Activated T-cell treated with anti-CD3 and anti-CD28 coated beads, Interleukin-2, amount 50 U/mL, for 24 hours (primary cell): ENCODE results near the gene TCEA2.

Experiments
- DNase-seq: peaks from one replicate; pipeline ENCODE4 v3.0.0-alpha.2; 2020
- H3K27ac Mint-ChIP-seq: 2 replicates; pipeline ENCODE4 v1.8.0; 2020; ENCODE audit warnings: mild to moderate bottlenecking, mixed read lengths
- H3K27me3 Mint-ChIP-seq: 2 replicates; pipeline ENCODE4 v1.8.0; 2020; ENCODE audit warnings: mixed read lengths
- H3K36me3 Mint-ChIP-seq: 2 replicates; pipeline ENCODE4 v1.8.0; 2020; ENCODE audit warnings: low read depth, mixed read lengths
- H3K4me1 Mint-ChIP-seq: 2 replicates; pipeline ENCODE4 v1.8.0; 2020; ENCODE audit warnings: low read depth, mixed read lengths
- H3K4me3 Mint-ChIP-seq: 2 replicates; pipeline ENCODE4 v1.8.0; 2020; ENCODE audit warnings: mild to moderate bottlenecking, moderate library complexity, mixed read lengths
- H3K9me3 Mint-ChIP-seq: 2 replicates; pipeline ENCODE4 v1.8.0; 2020; ENCODE audit warnings: mixed read lengths

Gene TCEA2

DNA sequence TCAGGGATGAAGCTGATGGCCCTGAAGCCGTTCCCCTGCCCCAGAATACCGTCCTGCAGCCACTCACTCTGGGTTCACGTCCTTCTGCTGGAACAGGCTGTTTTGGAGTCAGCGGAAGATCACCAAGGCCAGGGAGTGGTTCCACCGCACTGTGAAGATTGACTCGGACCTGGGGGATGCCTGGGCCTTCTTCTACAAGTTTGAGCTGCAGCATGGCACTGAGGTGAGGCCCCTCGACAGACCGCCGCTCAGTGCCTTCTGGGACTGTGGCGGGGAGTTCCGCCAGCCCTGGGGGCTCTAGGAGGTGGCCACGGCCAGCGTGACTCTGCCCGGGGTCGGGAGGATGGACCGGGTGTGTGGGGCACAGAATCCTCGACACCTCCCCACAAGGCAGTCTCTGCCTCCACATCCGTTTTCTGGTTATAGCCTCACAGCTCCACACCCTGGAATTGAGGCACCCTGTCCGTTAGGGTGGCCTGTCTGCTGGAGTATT lies 31.1 kb upstream of the TCEA2 start:
- Mint-ChIP-seq H3K9me3 (no peaks in the 10 kb centered on the region), H3K36me3 (peaks cover 82% of the 10 kb centered on the region), H3K27ac (no peak overlapping the region), H3K4me3 (no peak overlapping the region), H3K4me1 (peaks cover 35% of the 10 kb centered on the region), H3K27me3 (no peaks in the 10 kb centered on the region)
- DNase-seq, result no peak

DNA sequence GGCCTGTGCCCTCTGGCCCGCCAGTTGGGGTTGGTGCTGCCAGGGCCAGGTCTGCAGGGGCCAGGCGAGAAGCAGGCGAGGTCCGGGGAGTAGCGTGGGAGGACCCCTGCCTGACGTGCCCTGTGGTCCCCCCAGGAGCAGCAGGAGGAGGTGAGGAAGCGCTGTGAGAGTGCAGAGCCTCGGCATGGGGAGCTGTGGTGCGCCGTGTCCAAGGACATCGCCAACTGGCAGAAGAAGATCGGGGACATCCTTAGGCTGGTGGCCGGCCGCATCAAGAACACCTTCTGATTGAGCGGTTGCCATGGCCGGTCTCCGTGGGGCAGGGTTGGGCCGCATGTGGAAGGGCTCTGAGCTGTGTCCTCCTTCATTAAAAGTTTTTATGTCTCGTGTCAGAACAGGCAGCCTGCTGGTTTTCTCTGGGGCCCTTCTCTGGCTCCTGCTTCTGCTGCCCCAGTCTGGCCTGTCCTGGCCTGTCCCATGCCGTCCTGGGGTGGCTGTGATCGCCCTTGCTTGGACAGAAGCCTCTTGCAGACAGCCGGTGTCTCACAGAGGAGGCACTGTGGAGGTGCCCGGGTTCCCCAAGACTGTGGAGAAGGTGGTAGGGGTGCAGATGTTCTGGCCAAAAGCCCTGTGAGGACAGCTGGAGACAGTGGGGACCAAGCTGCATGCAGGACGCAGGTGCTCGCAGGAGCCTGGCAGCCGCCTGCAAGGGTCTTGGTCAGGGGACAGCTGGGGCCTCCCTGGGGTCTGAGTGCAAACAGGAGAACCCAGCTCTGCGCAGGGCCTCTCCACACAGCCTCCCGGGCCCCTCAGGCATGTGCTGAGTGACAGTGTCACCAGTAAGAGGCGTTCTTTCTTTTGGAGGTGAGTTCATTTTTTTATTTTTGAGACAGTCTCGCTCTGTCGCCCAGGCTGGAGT lies 30.0 kb upstream of the TCEA2 start:
- no peak for DNase-seq
- Mint-ChIP-seq H3K4me1 (peaks cover 44% of the 10 kb centered on the region), H3K9me3 (no peaks in the 10 kb centered on the region), H3K4me3 (no peak overlapping the region), H3K27me3 (peaks cover 3% of the 10 kb centered on the region), H3K27ac (peak overlapping the region; percentile 95), H3K36me3 (peaks cover 71% of the 10 kb centered on the region)

DNA sequence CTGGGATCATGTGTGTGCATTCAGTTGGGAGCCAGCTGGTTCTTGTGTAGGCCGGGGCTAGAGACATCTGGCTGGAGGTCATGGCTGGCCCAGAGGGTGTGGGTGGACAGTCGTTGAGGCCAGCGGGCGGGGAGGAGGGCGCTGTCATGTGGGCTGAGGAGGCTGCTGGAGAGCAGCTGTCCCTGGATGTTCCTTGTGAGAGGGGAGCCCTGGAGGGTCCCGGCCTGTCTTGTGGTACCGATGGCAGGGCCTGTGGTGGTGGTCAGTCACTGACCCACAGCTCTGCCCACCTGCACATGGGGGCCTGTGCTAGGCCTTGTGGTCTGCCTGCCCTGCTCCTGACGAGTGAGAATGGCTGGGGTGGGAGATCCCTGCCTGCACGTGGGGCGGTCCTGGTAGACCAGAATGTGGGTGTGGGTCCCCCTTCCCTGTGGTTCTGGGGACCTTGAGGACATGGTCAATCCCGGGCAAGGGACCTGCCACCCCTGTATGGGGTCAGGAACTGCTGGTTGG lies 29.0 kb upstream of the TCEA2 start:
- Mint-ChIP-seq H3K4me1 (peaks cover 45% of the 10 kb centered on the region), H3K4me3 (no peak overlapping the region), H3K27ac (peak overlapping the region; percentile 95), H3K27me3 (peaks cover 3% of the 10 kb centered on the region), H3K36me3 (peaks cover 61% of the 10 kb centered on the region), H3K9me3 (no peaks in the 10 kb centered on the region)
- no peak for DNase-seq

DNA sequence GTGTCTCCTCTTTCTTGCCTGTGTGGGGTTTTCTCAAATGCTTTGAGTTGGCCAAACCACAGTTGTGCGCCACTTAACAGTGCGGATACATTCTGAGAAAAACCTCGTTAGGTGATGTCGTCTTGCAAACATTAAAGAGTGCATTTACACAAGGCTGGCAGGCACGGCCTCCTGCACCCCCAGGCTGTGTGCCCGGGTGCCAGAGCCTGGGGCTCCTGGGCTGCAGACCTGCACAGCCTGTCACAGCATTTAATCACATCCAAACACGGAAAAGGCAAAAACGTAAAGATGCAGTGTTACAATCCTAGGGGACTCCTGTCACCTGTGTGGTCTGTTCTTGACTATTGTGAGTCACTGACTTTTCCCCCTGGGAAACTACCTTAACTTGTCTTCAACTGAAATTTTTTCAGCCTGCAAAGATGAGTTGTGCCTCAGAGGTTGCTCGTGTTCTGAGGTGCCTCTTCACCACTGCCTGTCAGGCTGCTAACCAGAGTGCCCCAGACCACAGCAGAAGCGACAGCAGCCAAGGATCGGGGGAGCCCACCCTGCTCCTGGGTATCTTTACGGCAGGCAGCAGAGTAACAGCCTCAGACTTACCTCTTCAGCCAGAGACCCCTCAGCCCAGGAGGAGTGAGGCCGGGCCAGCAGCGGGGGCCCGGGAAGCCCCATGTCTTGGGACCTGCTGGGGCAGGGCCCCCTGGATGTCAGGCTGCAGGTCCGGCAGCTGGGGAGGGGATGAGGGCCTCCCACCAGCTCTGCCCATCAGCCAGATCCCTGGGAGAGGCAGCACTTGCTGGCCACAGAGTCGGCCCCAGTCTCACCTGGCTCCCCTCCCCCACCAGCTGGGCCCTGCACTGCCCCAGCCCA lies 27.7 kb upstream of the TCEA2 start:
- peaks cover 3% of the 10 kb centered on the region for H3K27me3 Mint-ChIP-seq
- H3K4me3 Mint-ChIP-seq, result peak overlapping the region; percentile 60
- peaks cover 57% of the 10 kb centered on the region for H3K4me1 Mint-ChIP-seq
- peak; percentile 66 for DNase-seq
- H3K9me3 Mint-ChIP-seq, result no peaks in the 10 kb centered on the region
- peaks cover 49% of the 10 kb centered on the region for H3K36me3 Mint-ChIP-seq
- peak overlapping the region; percentile 95 for H3K27ac Mint-ChIP-seq

DNA sequence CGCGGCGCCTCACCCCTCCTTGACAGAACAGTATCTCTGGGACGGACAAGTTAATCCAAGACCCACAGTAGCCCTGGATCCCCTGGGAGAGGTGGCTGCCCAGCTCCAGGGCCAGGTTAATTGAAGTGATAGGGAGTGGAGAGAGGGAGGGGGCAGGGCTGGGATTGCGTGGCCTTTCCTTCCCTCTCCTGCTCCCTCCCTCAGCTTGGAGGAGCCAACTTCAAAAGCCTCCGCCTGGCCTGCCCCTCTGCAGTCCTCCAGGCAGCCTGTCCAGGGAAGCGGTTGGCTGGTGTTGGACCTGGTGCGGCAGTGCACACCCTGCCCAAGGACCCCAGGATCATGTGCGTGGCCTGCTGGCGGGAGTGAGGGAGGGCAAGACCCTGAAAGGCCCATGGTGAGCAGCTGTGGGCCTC lies 27.1 kb upstream of the TCEA2 start, which contains the start of gene C20orf204:
TSS of gene C20orf204 (plus strand) at position 250 of the 413 bp plus-strand sequence. CDS start at position 392, 142 bp downstream.
- DNase-seq, result no peak
- peaks cover 60% of the 10 kb centered on the region for H3K4me1 Mint-ChIP-seq
- peak within 1 kb of the TSS; percentile 95 for H3K27ac Mint-ChIP-seq
- peaks cover 42% of the 10 kb centered on the region for H3K36me3 Mint-ChIP-seq
- peaks cover 3% of the 10 kb centered on the region for H3K27me3 Mint-ChIP-seq
- no peaks in the 10 kb centered on the region for H3K9me3 Mint-ChIP-seq
- peak within 1 kb of the TSS; percentile 60 for H3K4me3 Mint-ChIP-seq

DNA sequence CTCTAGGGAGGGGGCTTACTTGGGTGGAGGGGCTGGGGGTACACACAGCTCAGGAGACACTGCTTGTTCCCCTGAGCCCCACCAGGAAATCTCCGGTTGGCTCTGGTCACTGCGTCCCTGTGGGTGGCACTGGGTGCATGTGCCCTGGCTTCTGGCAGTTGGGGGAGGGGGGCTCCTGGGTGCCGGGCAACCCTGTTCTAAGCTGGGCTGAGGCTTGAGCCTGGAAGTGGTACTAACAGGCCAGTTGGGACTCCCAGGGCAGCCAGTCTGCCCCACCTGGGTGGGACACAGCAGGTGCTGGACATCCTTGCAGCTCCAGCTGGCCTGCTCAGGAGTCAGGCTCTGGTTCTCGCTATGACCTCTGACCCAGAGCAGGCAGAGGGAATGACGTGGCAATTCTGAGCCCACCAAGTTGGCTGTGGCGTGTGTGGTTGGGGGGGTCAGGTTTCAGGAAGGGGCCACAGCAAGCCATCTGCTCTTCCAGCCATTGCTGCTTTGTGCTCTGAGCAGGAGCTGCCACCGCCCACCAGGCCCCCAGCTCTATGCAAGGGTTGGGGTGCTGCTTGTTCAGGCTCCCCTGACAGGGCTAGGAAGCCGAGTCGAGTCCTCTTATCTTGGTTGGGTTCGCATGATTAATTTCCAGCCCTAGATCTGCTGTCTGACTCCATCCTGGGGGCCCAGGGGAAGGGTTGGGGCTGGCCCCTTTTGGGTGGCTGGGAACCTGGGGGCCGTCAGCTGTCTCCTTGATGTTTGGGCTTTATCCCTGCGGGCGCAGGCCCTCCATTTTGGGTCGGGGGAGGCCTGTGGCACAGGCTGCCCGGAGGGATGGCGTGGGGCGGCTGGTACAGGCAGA lies 26.4 kb upstream of the TCEA2 start:
- H3K27ac Mint-ChIP-seq, result peak overlapping the region; percentile 95
- peaks cover 3% of the 10 kb centered on the region for H3K27me3 Mint-ChIP-seq
- H3K4me3 Mint-ChIP-seq, result peak overlapping the region; percentile 12
- peaks cover 63% of the 10 kb centered on the region for H3K4me1 Mint-ChIP-seq
- H3K9me3 Mint-ChIP-seq, result no peaks in the 10 kb centered on the region
- peaks cover 36% of the 10 kb centered on the region for H3K36me3 Mint-ChIP-seq
- DNase-seq, result peak; percentile 39

DNA sequence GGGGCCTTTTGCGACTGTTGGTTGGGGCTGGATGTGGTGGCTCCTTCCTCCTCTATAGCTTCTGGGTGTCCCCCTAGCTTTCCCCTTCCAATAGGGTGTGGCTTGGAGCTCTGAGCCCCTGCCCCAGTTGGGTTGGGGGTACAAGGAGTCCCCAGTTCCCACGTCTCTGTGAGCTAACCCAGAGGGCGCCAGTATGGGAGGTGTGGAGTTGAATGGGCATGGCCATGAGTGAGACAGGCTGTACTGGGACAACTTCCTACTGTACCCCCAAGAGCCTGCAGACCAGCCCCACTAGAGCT lies 25.9 kb upstream of the TCEA2 start:
- H3K27ac Mint-ChIP-seq, result peak overlapping the region; percentile 95
- H3K36me3 Mint-ChIP-seq, result peaks cover 30% of the 10 kb centered on the region
- peaks cover 3% of the 10 kb centered on the region for H3K27me3 Mint-ChIP-seq
- no peaks in the 10 kb centered on the region for H3K9me3 Mint-ChIP-seq
- peaks cover 65% of the 10 kb centered on the region for H3K4me1 Mint-ChIP-seq
- peak overlapping the region; percentile 24 for H3K4me3 Mint-ChIP-seq
- DNase-seq, result peak; percentile 42

DNA sequence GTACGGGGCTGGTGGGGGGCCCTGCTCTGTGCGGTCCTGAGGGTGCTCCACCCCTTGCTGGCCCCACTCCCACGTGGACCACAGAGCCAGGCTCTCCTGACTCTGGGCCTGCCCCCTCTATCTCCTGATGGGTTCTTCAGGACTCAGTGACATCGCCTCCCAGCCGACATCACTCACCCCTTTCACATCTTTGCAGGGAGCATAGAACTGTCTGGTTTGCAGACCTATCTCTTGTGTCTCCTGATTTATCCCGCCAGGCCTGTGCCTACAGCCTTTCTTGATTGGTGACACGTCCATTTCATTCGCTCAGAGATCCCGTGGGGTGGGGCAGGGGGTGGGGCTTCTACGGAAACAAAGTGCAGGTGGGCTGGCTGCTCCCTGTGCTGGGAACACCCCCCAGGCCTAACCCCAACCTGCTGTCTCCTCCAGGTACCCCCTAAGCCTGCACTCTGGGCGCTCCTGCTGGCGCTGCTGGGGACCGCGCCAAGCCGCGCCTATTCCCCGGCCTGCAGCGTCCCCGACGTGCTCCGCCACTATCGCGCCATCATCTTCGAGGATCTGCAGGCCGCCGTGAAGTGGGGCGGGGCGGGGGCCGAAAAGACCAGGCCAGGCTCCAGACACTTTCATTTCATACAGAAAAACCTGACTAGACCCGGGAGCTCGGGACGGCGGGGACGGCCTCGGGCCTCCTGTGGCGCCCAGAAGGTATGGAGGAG lies 25.3 kb upstream of the TCEA2 start:
- Mint-ChIP-seq H3K4me1 (peaks cover 65% of the 10 kb centered on the region), H3K36me3 (peaks cover 25% of the 10 kb centered on the region), H3K9me3 (no peaks in the 10 kb centered on the region), H3K27ac (peak overlapping the region; percentile 31), H3K4me3 (peak overlapping the region; percentile 33), H3K27me3 (peaks cover 3% of the 10 kb centered on the region)
- DNase-seq, result peak; percentile 48

DNA sequence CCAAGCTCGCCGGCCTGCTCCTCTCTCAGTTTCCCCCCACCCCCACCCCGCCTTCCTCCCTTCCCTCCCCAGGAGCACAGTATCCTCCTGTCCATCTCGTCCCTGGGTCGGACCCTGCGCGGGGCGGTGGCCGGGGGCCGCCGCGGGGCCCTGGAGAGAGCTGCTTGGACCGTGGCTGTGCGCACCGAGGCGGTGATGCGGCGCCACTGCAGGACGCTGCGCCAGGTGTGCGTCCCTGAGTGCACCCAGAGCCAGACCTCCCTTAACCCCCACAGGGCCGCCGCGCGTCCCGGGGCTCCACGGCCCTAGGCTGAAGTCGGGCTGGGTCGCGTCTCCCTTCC lies 24.8 kb upstream of the TCEA2 start:
- H3K36me3 Mint-ChIP-seq, result peaks cover 20% of the 10 kb centered on the region
- no peak for DNase-seq
- H3K4me3 Mint-ChIP-seq, result no peak overlapping the region
- peaks cover 65% of the 10 kb centered on the region for H3K4me1 Mint-ChIP-seq
- H3K27ac Mint-ChIP-seq, result no peak overlapping the region
- H3K27me3 Mint-ChIP-seq, result peaks cover 3% of the 10 kb centered on the region
- H3K9me3 Mint-ChIP-seq, result no peaks in the 10 kb centered on the region

DNA sequence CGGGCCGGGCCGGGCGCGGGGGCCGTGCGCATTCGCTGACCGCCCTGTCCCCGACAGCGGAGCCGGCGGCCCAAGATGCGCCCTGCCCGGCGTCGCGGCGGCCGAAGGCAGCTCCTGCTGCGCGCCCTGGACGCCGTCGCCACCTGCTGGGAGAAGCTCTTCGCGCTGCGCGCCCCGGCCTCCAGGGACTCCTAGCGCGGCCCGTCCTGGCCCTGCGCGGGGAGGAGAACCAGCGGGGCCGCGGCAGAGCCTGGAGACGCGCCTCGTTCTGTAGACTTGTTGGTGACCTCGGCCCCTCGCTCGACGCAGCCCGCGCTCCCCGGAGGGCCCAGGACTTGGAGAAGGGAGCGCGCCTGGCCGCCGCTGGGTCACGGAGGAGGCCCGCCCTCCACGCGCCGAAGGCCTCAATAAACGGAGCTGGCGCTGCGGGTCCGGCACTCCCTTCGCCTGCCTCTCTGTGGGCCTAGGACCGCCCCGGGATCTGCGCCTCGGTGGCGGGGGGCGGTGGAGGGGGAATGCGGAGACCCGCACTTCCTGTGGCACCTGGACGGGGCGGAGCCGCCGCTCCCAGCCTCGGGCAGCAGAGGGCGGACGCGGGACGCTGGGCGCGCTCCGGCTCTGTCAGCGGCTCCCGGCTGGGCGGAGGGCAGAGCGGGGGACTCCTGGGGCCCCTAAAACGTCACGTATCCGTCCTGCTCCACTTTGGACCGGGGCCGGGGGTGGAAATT lies 24.3 kb upstream of the TCEA2 start:
- no peaks in the 10 kb centered on the region for H3K9me3 Mint-ChIP-seq
- peak; percentile 88 for DNase-seq
- peaks cover 14% of the 10 kb centered on the region for H3K36me3 Mint-ChIP-seq
- H3K4me1 Mint-ChIP-seq, result peaks cover 62% of the 10 kb centered on the region
- no peak overlapping the region for H3K27ac Mint-ChIP-seq
- H3K27me3 Mint-ChIP-seq, result peaks cover 3% of the 10 kb centered on the region
- H3K4me3 Mint-ChIP-seq, result peak overlapping the region; percentile 57

DNA sequence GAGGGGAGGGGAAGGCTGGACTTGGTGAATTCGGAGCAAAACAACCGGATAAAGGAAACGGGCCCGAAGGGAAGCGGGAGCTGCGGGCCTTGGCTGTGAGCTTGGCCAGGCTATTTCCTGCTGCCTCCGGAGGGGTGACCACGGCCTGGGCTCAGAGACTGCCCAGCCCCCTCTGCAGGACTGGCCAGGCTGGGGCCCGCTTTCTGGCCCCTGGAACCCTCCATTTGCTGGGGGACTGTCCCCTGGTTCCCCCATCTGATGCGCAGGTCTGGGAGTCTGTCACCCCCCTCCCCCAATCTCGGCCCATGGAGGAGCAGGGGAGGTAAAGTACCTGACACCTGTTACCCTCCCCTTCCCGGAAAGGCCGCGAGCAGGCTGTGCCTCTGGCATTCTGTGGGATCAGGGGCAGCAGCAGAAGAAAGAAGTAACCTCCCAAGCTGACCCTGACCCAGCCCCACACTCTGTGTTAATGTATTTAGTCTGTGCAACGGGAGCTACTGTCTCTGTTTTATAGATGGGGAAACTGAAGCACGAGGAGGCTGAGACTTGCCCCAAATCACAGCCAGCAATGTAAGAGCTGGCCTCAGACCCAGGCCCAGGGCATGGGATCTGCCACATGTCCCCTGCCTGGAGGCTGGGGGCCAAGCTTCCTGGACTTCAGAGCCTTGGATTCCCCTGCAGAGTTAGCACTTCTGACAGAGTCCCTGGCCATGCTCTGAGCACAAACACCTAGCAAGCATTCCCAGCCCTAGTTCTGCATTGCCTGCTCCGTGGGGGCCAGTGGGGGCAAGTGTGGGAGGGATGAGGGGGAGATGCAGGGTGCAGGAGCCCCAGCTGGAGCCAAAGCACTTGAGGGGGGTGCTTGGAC lies 23.5 kb upstream of the TCEA2 start:
- peak overlapping the region; percentile 57 for H3K4me3 Mint-ChIP-seq
- H3K27me3 Mint-ChIP-seq, result peaks cover 3% of the 10 kb centered on the region
- H3K9me3 Mint-ChIP-seq, result no peaks in the 10 kb centered on the region
- peak; percentile 41 for DNase-seq
- peaks cover 54% of the 10 kb centered on the region for H3K4me1 Mint-ChIP-seq
- H3K36me3 Mint-ChIP-seq, result peaks cover 6% of the 10 kb centered on the region
- H3K27ac Mint-ChIP-seq, result no peak overlapping the region
